Measurements from ENCODE around the gene NAALADL2. TPM values are rescaled to one million over a fixed set of nuclear protein-coding genes. Genes with fewer than 3 reads are reported as not detected.

Gene NAALADL2
- total and polyA plus RNA-seq, 9 of the 15 experiments (the other 6 are each of a cell fraction or from before 2014, with no cell fraction given), result 0.29 to 1.1 (median 0.79) TPM; not detected in 1

GRCh38 chr3:175798326-175798725, 939.2 kb downstream of the NAALADL2 start:
- DNase-seq (ENCODE audit: extremely low read depth in 1 of 4, low spot score in 3 of 4), result no peak
- intact Hi-C loops (cut with micrococcal nuclease) (no loop called here), in situ Hi-C loops (cut with MboI) (no loop called here)
- ChIA-PET CTCF (ENCODE audit: low intra/inter-chr PET ratio) (no interaction called here), POLR2A (no interaction called here)
- no peaks in the 10 kb centered on the region for H4K20me1 ChIP-seq (replicated peaks; ENCODE audit: control insufficient read depth, insufficient read depth, low read length)
- no TSS peak for BruUV-seq (replicated peaks)
- no peaks in the 10 kb centered on the region for H3K9me1 ChIP-seq (ENCODE audit: control insufficient read depth, insufficient read depth, low read length)
- no peaks in the 10 kb centered on the region for H3K4me1 ChIP-seq (replicated peaks in 1 of 2; ENCODE audit: control insufficient read depth in 2 of 2, insufficient read depth in 2 of 2, low read length in 2 of 2)
- no peak overlapping the region for H3K9ac ChIP-seq (ENCODE audit: insufficient read depth in 1 of 2, low read depth in 2 of 2, low read length in 2 of 2)
- H3K4me3 ChIP-seq, result no peak overlapping the region
- H3K27me3 ChIP-seq (ENCODE audit: control insufficient read depth in 2 of 2, insufficient read depth in 2 of 2, low read length in 2 of 2), result no peaks in the 10 kb centered on the region
- no peak overlapping the region for H2AFZ ChIP-seq (ENCODE audit: low read depth, low read length)
- H3K79me2 ChIP-seq (ENCODE audit: control insufficient read depth, insufficient read depth, low read length), result no peaks in the 10 kb centered on the region
- ATAC-seq, result no peak
- no peaks in the 10 kb centered on the region for H3K36me3 ChIP-seq (ENCODE audit: control insufficient read depth, insufficient read depth, low read length)
- no peak for FAIRE-seq
- H3K4me2 ChIP-seq (ENCODE audit: insufficient read depth, low read length), result no peak overlapping the region
- H3K27ac ChIP-seq (ENCODE audit: extremely low read depth, low read depth, low read length), result no peak overlapping the region
- H3K9me3 ChIP-seq (replicated peaks; ENCODE audit: control insufficient read depth, insufficient read depth, low read depth, low read length), result no peaks in the 10 kb centered on the region
- no peak for TF ChIP-seq CCAR2 (IDR thresholded peaks at IDR 0.05; ENCODE audit: low read depth, low read length)
- TF ChIP-seq SP2 (IDR thresholded peaks at IDR 0.05; ENCODE audit: extremely low read depth, low read depth, low read length, poor library complexity, severe bottlenecking), result no peak
- no peak for TF ChIP-seq TAF7 (tag; IDR thresholded peaks at IDR 0.05)
- no peak for TF ChIP-seq SNAPC5 (CRISPR knock-in tag; IDR thresholded peaks at IDR 0.05)
- no peak for TF ChIP-seq CBFB (CRISPR knock-in tag; IDR thresholded peaks at IDR 0.05)
- no peak for TF ChIP-seq ZNF77 (CRISPR knock-in tag; IDR thresholded peaks at IDR 0.05)
- TF ChIP-seq SLC30A9 (CRISPR knock-in tag; IDR thresholded peaks at IDR 0.05), result no peak
- no peak for TF ChIP-seq ARID3A (IDR thresholded peaks at IDR 0.05; ENCODE audit: borderline replicate concordance, low read depth, low read length)
- TF ChIP-seq LCOR (CRISPR knock-in tag; IDR thresholded peaks at IDR 0.05), result no peak
- TF ChIP-seq CTCFL (IDR thresholded peaks at IDR 0.05; ENCODE audit: borderline replicate concordance, insufficient read depth, low read depth, low read length, poor library complexity, severe bottlenecking), result no peak
- no peak for TF ChIP-seq GABPB2 (CRISPR knock-in tag; conservative IDR thresholded peaks at IDR 0.05)
- no peak for TF ChIP-seq GABPB1 (CRISPR knock-in tag; IDR thresholded peaks at IDR 0.05)
- no peak for TF ChIP-seq MCM7 (IDR thresholded peaks at IDR 0.05)
- TF ChIP-seq E2F1 (CRISPR knock-in tag; IDR thresholded peaks at IDR 0.05), result no peak
- no peak for TF ChIP-seq SNIP1 (IDR thresholded peaks at IDR 0.05; ENCODE audit: low read depth)
- no peak for TF ChIP-seq E2F3 (CRISPR knock-in tag; IDR thresholded peaks at IDR 0.05)
- no peak for TF ChIP-seq THAP12 (CRISPR knock-in tag; IDR thresholded peaks at IDR 0.05)
- no peak for TF ChIP-seq THRAP3 (IDR thresholded peaks at IDR 0.05; ENCODE audit: borderline replicate concordance)
